Activated naive CD4-positive, alpha-beta T cell treated with anti-CD3 and anti-CD28 coated beads, Interleukin-2, amount 10 ng/mL, durations not matched to agents 7 days and 5 days (primary cell): Measurements from ENCODE around the gene TPSAB1.
"Not testable (repeated sequence)": the region's sequence is repeated elsewhere in the genome, so short reads cannot be mapped to it uniquely, and the experiment has no call there.

Experiments used
- CTCF ChIA-PET: fragments of 350-600 bp; sonication (Branson Sonifier 250); formaldehyde crosslinking; loops from one replicate; lab custom pipeline; 2021; ENCODE audit warnings: antibody characterized with exemption; lab: Charles Lee
- DNase-seq: peaks from one replicate; pipeline ENCODE4 v3.0.0-alpha.2; 2020
- H3K27ac Mint-ChIP-seq: one replicate; pipeline ENCODE4 v1.8.0; 2021; ENCODE audit warnings: mild to moderate bottlenecking, moderate library complexity, mixed read lengths
- H3K27me3 Mint-ChIP-seq: one replicate; pipeline ENCODE4 v1.8.0; 2021; ENCODE audit warnings: mild to moderate bottlenecking, mixed read lengths
- H3K36me3 Mint-ChIP-seq: one replicate; pipeline ENCODE4 v1.8.0; 2021; ENCODE audit warnings: mixed read lengths
- H3K4me1 Mint-ChIP-seq: one replicate; pipeline ENCODE4 v1.8.0; 2021; ENCODE audit warnings: mixed read lengths
- H3K4me3 Mint-ChIP-seq: one replicate; pipeline ENCODE4 v1.8.0; 2021; ENCODE audit warnings: mild to moderate bottlenecking, moderate library complexity, mixed read lengths
- H3K9me3 Mint-ChIP-seq: one replicate; pipeline ENCODE4 v1.8.0; 2021; ENCODE audit warnings: mixed read lengths

TPSAB1 gene

GRCh38 chr16:1225728-1226311 lies 14.7 kb upstream of the TPSAB1 start:
- CTCF ChIA-PET, H3K36me3 Mint-ChIP-seq, H3K27me3 Mint-ChIP-seq, DNase-seq, H3K4me3 Mint-ChIP-seq, H3K4me1 Mint-ChIP-seq, H3K27ac Mint-ChIP-seq, H3K9me3 Mint-ChIP-seq: not testable (repeated sequence)

- H3K27me3 Mint-ChIP-seq, H3K4me3 Mint-ChIP-seq, H3K36me3 Mint-ChIP-seq, H3K27ac Mint-ChIP-seq, H3K4me1 Mint-ChIP-seq, H3K9me3 Mint-ChIP-seq, DNase-seq, CTCF ChIA-PET: not testable (repeated sequence)
Observed at GRCh38 chr16:1226692-1227091, 13.8 kb upstream of the TPSAB1 start.

- H3K9me3 Mint-ChIP-seq, H3K36me3 Mint-ChIP-seq, CTCF ChIA-PET, H3K4me3 Mint-ChIP-seq, DNase-seq, H3K4me1 Mint-ChIP-seq, H3K27ac Mint-ChIP-seq, H3K27me3 Mint-ChIP-seq: not testable (repeated sequence)
Observed at GRCh38 chr16:1228227-1228626, 12.3 kb upstream of the TPSAB1 start.

GRCh38 chr16:1229476-1229875 lies 11.0 kb upstream of the TPSAB1 start:
- H3K27ac Mint-ChIP-seq, H3K4me3 Mint-ChIP-seq, DNase-seq, H3K27me3 Mint-ChIP-seq, H3K9me3 Mint-ChIP-seq, CTCF ChIA-PET, H3K36me3 Mint-ChIP-seq, H3K4me1 Mint-ChIP-seq: not testable (repeated sequence)

GRCh38 chr16:1230084-1230470 lies 10.4 kb upstream of the TPSAB1 start, which contains the start of gene TPSB2:
TSS of gene TPSB2 (minus strand) at chr16:1230184. CDS start at chr16:1229951, 233 bp downstream.
- not testable (repeated sequence) for H3K36me3 Mint-ChIP-seq, H3K27ac Mint-ChIP-seq, H3K4me1 Mint-ChIP-seq

GRCh38 chr16:1230471-1231212 lies 9.9 kb upstream of the TPSAB1 start:
- H3K9me3 Mint-ChIP-seq, CTCF ChIA-PET, H3K4me1 Mint-ChIP-seq, H3K36me3 Mint-ChIP-seq, H3K27ac Mint-ChIP-seq, DNase-seq, H3K27me3 Mint-ChIP-seq, H3K4me3 Mint-ChIP-seq: not testable (repeated sequence)

More at GRCh38 chr16:1230084-1230470, 10.4 kb upstream of the TPSAB1 start, which contains the start of gene TPSB2:
- CTCF ChIA-PET, H3K27me3 Mint-ChIP-seq, H3K9me3 Mint-ChIP-seq, DNase-seq, H3K4me3 Mint-ChIP-seq: not testable (repeated sequence)

GRCh38 chr16:1231301-1231700 lies 9.2 kb upstream of the TPSAB1 start:
- H3K4me3 Mint-ChIP-seq, H3K4me1 Mint-ChIP-seq, DNase-seq, H3K27ac Mint-ChIP-seq, H3K9me3 Mint-ChIP-seq, H3K27me3 Mint-ChIP-seq, CTCF ChIA-PET, H3K36me3 Mint-ChIP-seq: not testable (repeated sequence)

GRCh38 chr16:1232049-1232748 lies 8.3 kb upstream of the TPSAB1 start:
- H3K9me3 Mint-ChIP-seq, H3K27me3 Mint-ChIP-seq, H3K36me3 Mint-ChIP-seq, H3K27ac Mint-ChIP-seq, H3K4me1 Mint-ChIP-seq, DNase-seq, H3K4me3 Mint-ChIP-seq, CTCF ChIA-PET: not testable (repeated sequence)

GRCh38 chr16:1236659-1237058 lies 3.8 kb upstream of the TPSAB1 start:
- H3K27me3 Mint-ChIP-seq, H3K27ac Mint-ChIP-seq, H3K4me1 Mint-ChIP-seq, DNase-seq, H3K4me3 Mint-ChIP-seq, CTCF ChIA-PET, H3K9me3 Mint-ChIP-seq, H3K36me3 Mint-ChIP-seq: not testable (repeated sequence)

- CTCF ChIA-PET = no interaction called here
- H3K9me3 Mint-ChIP-seq = peaks cover 4% of the 10 kb centered on the region
- no peak overlapping the region for H3K27ac Mint-ChIP-seq
- DNase-seq = no peak
- no peaks in the 10 kb centered on the region for H3K4me1 Mint-ChIP-seq
- no peaks in the 10 kb centered on the region for H3K27me3 Mint-ChIP-seq
- H3K4me3 Mint-ChIP-seq = no peak overlapping the region
- H3K36me3 Mint-ChIP-seq = no peaks in the 10 kb centered on the region
Observed at GRCh38 chr16:1237990-1238389, 2.5 kb upstream of the TPSAB1 start.

- H3K27me3 Mint-ChIP-seq, H3K27ac Mint-ChIP-seq, CTCF ChIA-PET, H3K9me3 Mint-ChIP-seq, H3K4me3 Mint-ChIP-seq, DNase-seq, H3K4me1 Mint-ChIP-seq, H3K36me3 Mint-ChIP-seq: not testable (repeated sequence)
Observed at GRCh38 chr16:1238909-1239308, 1.6 kb upstream of the TPSAB1 start.

- H3K36me3 Mint-ChIP-seq, H3K27ac Mint-ChIP-seq, H3K27me3 Mint-ChIP-seq, H3K4me3 Mint-ChIP-seq, H3K4me1 Mint-ChIP-seq, DNase-seq, H3K9me3 Mint-ChIP-seq, CTCF ChIA-PET: not testable (repeated sequence)
Observed at GRCh38 chr16:1239575-1239974, 930 bp upstream of the TPSAB1 start.

GRCh38 chr16:1241081-1241480 lies 576 bp downstream of the TPSAB1 start:
- H3K36me3 Mint-ChIP-seq, H3K4me3 Mint-ChIP-seq, DNase-seq, H3K4me1 Mint-ChIP-seq, H3K27ac Mint-ChIP-seq, CTCF ChIA-PET, H3K9me3 Mint-ChIP-seq: not testable (repeated sequence)
- H3K27me3 Mint-ChIP-seq = peaks cover 12% of the 10 kb centered on the region

GRCh38 chr16:1243363-1243762 lies 2.9 kb downstream of the TPSAB1 start:
- CTCF ChIA-PET, H3K4me1 Mint-ChIP-seq, H3K27ac Mint-ChIP-seq, H3K9me3 Mint-ChIP-seq, H3K4me3 Mint-ChIP-seq, H3K36me3 Mint-ChIP-seq, DNase-seq: not testable (repeated sequence)
- peaks cover 27% of the 10 kb centered on the region for H3K27me3 Mint-ChIP-seq
